Gastroesophageal sphincter (tissue), 3 donors: ENCODE results near the gene DLX4.

ENCODE experiments used
- POLR2A ChIP-seq, 2 donors: fragments of 450-650 bp; IDR thresholded peaks; one replicate each; pipeline ENCODE4 v1.6.1; 2017; ENCODE audit warnings: antibody characterized with exemption in 2 of 2, mild to moderate bottlenecking in 2 of 2, moderate library complexity in 1 of 2
- POLR2AphosphoS5 ChIP-seq: sonication (generic); formaldehyde crosslinking; IDR thresholded peaks from one replicate; pipeline ENCODE4 v1.6.1; 2017; ENCODE audit warnings: antibody characterized with exemption
- TF ChIP-seq, protein P1 (sequence below), 4 experiments: fragments of 200-600 bp in 2 of 4; fragments of 450-650 bp in 2 of 4; sonication (generic) in 1 of 4; IDR thresholded peaks; one replicate each; pipeline ENCODE4 v1.5.1; 2017 to 2019; ENCODE audit warnings: antibody characterized with exemption in 4 of 4, mild to moderate bottlenecking in 2 of 4, moderate library complexity in 2 of 4

DNA sequence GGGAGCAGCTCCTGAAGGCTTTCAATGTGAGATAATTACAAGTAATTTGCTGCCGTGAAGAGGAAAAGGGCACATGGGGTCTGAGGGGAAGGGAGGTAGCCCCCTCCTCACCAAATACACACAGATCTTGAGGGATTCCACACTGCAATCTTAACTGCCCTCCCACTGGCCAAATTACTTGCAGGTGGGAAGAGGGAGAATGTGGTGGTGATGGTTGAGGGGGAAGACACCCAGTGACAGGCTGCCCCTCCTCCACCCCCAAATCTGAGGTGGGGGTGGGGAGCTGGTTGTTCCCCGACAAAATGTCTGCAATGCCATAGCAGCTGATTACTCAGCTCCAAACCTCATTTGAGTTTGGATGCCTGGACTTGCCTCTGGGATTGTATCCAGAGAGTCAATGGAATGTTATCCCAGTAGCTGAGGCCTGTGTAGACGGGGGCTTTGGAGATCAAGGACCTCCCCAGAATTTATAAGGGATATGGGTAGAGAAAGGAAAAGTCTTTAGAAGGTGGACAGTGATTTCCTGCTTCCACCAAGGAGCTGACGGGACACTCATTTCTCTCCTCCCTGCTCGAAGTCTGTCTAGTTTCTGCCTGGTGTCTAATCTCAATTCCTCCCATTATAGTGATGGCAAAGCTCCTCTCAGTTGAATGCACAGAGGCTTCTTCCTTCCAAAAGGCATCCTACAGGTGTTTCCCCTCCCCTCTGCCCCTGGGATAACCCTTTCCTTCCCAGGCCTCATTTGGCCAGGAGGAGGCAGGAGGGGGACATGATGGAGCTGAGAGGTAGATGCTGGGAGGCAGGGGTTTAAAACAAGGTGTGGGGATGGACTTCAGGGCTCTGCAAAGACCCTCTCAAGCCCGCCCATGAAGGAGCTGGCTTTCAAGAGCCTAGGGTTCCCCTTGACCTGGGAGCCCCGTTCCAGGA is 8.7 kb downstream of the DLX4 start:
- TF ChIP-seq, protein P1, sequence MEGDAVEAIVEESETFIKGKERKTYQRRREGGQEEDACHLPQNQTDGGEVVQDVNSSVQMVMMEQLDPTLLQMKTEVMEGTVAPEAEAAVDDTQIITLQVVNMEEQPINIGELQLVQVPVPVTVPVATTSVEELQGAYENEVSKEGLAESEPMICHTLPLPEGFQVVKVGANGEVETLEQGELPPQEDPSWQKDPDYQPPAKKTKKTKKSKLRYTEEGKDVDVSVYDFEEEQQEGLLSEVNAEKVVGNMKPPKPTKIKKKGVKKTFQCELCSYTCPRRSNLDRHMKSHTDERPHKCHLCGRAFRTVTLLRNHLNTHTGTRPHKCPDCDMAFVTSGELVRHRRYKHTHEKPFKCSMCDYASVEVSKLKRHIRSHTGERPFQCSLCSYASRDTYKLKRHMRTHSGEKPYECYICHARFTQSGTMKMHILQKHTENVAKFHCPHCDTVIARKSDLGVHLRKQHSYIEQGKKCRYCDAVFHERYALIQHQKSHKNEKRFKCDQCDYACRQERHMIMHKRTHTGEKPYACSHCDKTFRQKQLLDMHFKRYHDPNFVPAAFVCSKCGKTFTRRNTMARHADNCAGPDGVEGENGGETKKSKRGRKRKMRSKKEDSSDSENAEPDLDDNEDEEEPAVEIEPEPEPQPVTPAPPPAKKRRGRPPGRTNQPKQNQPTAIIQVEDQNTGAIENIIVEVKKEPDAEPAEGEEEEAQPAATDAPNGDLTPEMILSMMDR (IDR thresholded peaks at IDR 0.05) = no peak
- TF ChIP-seq POLR2A (IDR thresholded peaks at IDR 0.05) = no peak
- no peak for TF ChIP-seq POLR2AphosphoS5
